ENCODE data around the gene FYN. TPM values are rescaled to one million over a fixed set of nuclear protein-coding genes. Genes with fewer than 3 reads are reported as not detected.

Gene FYN
- polyA plus RNA-seq, 1 donor (not counting 4 experiments of a cell fraction or from before 2014, with no cell fraction given), result 24.7 TPM

DNA sequence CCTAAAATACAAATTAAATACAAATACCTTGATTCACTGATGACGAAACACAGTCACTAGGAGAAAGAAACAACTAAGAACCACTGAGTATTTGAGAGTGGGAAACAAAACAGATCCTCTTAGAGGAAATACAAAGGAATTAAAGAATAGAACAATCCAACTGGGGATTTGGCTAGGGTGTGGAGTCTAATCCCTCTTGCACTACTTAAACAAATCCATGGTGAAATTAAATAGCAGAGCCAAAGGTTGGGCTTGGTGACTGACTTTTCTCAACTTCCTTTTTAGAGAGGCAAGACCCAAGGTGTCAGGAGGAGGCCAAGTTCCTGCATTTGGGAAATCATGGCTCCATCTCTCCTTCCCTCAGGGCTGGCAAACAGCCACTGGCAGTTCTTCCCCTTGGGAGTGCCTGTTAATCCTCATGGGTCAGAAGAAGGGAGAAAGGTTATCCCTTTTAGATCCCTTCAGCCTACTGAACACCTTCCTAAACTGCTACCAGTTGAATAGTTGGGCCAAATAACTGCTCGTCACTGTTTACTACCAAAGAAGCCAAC lies 166.3 kb downstream of the FYN start:
- no peak overlapping the region for H3K27ac ChIP-seq (ENCODE audit: control insufficient read depth, insufficient read depth, low read length)
- DNase-seq (ENCODE audit: low read depth, low spot score) (no peak), FAIRE-seq (no peak)
- H3K27me3 ChIP-seq (ENCODE audit: control insufficient read depth, extremely low read depth, insufficient read depth, low read length), result no peaks in the 10 kb centered on the region
- no peak overlapping the region for H2AFZ ChIP-seq (ENCODE audit: control insufficient read depth, low read length)
- no peak overlapping the region for H3K4me3 ChIP-seq (ENCODE audit: control insufficient read depth in 2 of 3, extremely low read depth in 1 of 3, insufficient read depth in 2 of 3, low read depth in 1 of 3, low read length in 3 of 3)
- H3K9me1 ChIP-seq (ENCODE audit: control insufficient read depth, extremely low read depth, insufficient read depth, low read length), result no peaks in the 10 kb centered on the region
- dilution Hi-C loops (cut with MboI; ENCODE audit: extremely low pct_ligation_motif_present, low sequenced_read_pairs), result loop anchor here (25.0 kb wide), 1 partner anchor 255 kb away; no protein-coding TSS in a partner anchor
- H3K9ac ChIP-seq (ENCODE audit: control insufficient read depth, extremely low read depth, insufficient read depth, low read length), result no peak overlapping the region
- H4K20me1 ChIP-seq (ENCODE audit: control insufficient read depth, extremely low read depth, insufficient read depth, low read length), result no peaks in the 10 kb centered on the region
- H3K4me2 ChIP-seq (ENCODE audit: control insufficient read depth, extremely low read depth, insufficient read depth, low read depth, low read length), result no peak overlapping the region
- H3K36me3 ChIP-seq (ENCODE audit: control insufficient read depth in 2 of 2, extremely low read depth in 1 of 2, insufficient read depth in 2 of 2, low read length in 2 of 2), result peaks cover 3 to 12% of the 10 kb centered on the region in 2 experiments
- H3K9me3 ChIP-seq (ENCODE audit: control insufficient read depth, low read depth, low read length), result no peaks in the 10 kb centered on the region
- H3K79me2 ChIP-seq (ENCODE audit: control insufficient read depth, insufficient read depth, low read length), result no peaks in the 10 kb centered on the region
- H3K4me1 ChIP-seq (ENCODE audit: control insufficient read depth, extremely low read depth, insufficient read depth, low read length), result peaks cover 5% of the 10 kb centered on the region
- TF ChIP-seq EZH2 (IDR thresholded peaks at IDR 0.05; ENCODE audit: low read length), result no peak
- TF ChIP-seq, protein P1, sequence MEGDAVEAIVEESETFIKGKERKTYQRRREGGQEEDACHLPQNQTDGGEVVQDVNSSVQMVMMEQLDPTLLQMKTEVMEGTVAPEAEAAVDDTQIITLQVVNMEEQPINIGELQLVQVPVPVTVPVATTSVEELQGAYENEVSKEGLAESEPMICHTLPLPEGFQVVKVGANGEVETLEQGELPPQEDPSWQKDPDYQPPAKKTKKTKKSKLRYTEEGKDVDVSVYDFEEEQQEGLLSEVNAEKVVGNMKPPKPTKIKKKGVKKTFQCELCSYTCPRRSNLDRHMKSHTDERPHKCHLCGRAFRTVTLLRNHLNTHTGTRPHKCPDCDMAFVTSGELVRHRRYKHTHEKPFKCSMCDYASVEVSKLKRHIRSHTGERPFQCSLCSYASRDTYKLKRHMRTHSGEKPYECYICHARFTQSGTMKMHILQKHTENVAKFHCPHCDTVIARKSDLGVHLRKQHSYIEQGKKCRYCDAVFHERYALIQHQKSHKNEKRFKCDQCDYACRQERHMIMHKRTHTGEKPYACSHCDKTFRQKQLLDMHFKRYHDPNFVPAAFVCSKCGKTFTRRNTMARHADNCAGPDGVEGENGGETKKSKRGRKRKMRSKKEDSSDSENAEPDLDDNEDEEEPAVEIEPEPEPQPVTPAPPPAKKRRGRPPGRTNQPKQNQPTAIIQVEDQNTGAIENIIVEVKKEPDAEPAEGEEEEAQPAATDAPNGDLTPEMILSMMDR (optimal IDR thresholded peaks at IDR 0.05 in 1 of 3, IDR thresholded peaks at IDR 0.05 in 1 of 3, conservative IDR thresholded peaks at IDR 0.05 in 1 of 3; ENCODE audit: extremely low read depth in 1 of 3, insufficient read depth in 2 of 3, low read length in 3 of 3), result no peak

DNA sequence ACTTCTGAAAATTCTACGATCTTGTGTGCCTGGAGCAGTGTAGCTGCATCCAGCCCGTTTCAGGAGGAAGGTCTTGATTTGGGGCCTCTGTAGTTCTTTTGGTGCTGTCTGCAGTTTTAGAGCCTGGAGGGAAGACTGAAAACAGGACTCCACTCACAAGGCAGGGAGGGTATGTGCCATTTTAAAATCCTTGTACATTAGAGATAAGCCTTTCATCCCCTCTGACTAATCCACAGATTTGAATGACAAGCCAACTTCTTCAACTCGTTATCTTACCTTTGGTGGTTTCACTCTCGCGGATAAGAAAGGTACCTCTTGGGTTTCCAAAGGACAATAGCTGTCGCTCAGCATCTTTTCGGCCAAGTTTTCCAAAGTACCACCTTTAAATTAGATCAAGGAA lies 169.5 kb downstream of the FYN start:
- H3K27ac ChIP-seq (ENCODE audit: control insufficient read depth, insufficient read depth, low read length), result no peak overlapping the region
- FAIRE-seq, result no peak
- H3K36me3 ChIP-seq (ENCODE audit: control insufficient read depth in 2 of 2, extremely low read depth in 1 of 2, insufficient read depth in 2 of 2, low read length in 2 of 2), result peaks cover 3 to 17% of the 10 kb centered on the region in 2 experiments

More for the DNA sequence above, 169.5 kb downstream of the FYN start:
- no peaks in the 10 kb centered on the region for H3K9me3 ChIP-seq (ENCODE audit: control insufficient read depth, low read depth, low read length)
- H3K4me1 ChIP-seq (ENCODE audit: control insufficient read depth, extremely low read depth, insufficient read depth, low read length), result no peaks in the 10 kb centered on the region
- H3K79me2 ChIP-seq (ENCODE audit: control insufficient read depth, insufficient read depth, low read length), result no peaks in the 10 kb centered on the region
- no peaks in the 10 kb centered on the region for H3K27me3 ChIP-seq (ENCODE audit: control insufficient read depth, extremely low read depth, insufficient read depth, low read length)
- TF ChIP-seq, protein P1 (optimal IDR thresholded peaks at IDR 0.05 in 1 of 3, IDR thresholded peaks at IDR 0.05 in 1 of 3, conservative IDR thresholded peaks at IDR 0.05 in 1 of 3; ENCODE audit: extremely low read depth in 1 of 3, insufficient read depth in 2 of 3, low read length in 3 of 3), result no peak
- H3K4me2 ChIP-seq (ENCODE audit: control insufficient read depth, extremely low read depth, insufficient read depth, low read depth, low read length), result no peak overlapping the region
- no peak overlapping the region for H3K4me3 ChIP-seq (ENCODE audit: control insufficient read depth in 2 of 3, extremely low read depth in 1 of 3, insufficient read depth in 2 of 3, low read depth in 1 of 3, low read length in 3 of 3)
- H4K20me1 ChIP-seq (ENCODE audit: control insufficient read depth, extremely low read depth, insufficient read depth, low read length), result no peaks in the 10 kb centered on the region
- no peak overlapping the region for H2AFZ ChIP-seq (ENCODE audit: control insufficient read depth, low read length)
- dilution Hi-C loops (cut with MboI; ENCODE audit: extremely low pct_ligation_motif_present, low sequenced_read_pairs), result loop anchor here (25.0 kb wide), 1 partner anchor 259 kb away; no protein-coding TSS in a partner anchor
- no peak for DNase-seq (ENCODE audit: low read depth, low spot score)
- H3K9me1 ChIP-seq (ENCODE audit: control insufficient read depth, extremely low read depth, insufficient read depth, low read length), result no peaks in the 10 kb centered on the region
- no peak overlapping the region for H3K9ac ChIP-seq (ENCODE audit: control insufficient read depth, extremely low read depth, insufficient read depth, low read length)
